ENCODE measurements around the gene HIBCH. TPM values are rescaled to one million over a fixed set of nuclear protein-coding genes. Genes with fewer than 3 reads are reported as not detected.

HIBCH gene
- polyA plus RNA-seq, 1 of the 3 experiments (the other 2 are of a cell fraction), result 8.4 TPM

- Histone ChIP-seq H3K4me3 (ENCODE audit: low read depth in 2 of 2, low read length in 1 of 2) (no peak overlapping the region), H3K9ac (no peak overlapping the region), H3K4me2 (no peak overlapping the region), H3K9me2 (no peaks in the 10 kb centered on the region), H4K20me1 (ENCODE audit: insufficient read depth) (no peaks in the 10 kb centered on the region), H2AFZ (ENCODE audit: low read depth) (no peak overlapping the region), H3F3A (replicated peaks; ENCODE audit: insufficient read depth) (no peaks in the 10 kb centered on the region), H3K79me2 (ENCODE audit: insufficient read depth) (no peaks in the 10 kb centered on the region), H3K36me3 (replicated peaks in 1 of 2; ENCODE audit: control insufficient read depth in 1 of 2, insufficient read depth in 2 of 2, low read length in 1 of 2) (no peaks in the 10 kb centered on the region), H3K9me3 (no peaks in the 10 kb centered on the region), H3K4me1 (ENCODE audit: control insufficient read depth in 1 of 2, insufficient read depth in 2 of 2, low read depth in 1 of 2, low read length in 1 of 2) (peaks cover 0 to 16% of the 10 kb centered on the region in 2 experiments; a peak in 2 of 4 replicates), H3K27ac (ENCODE audit: low read depth in 2 of 2, low read length in 1 of 2) (no peak overlapping the region), H3K27me3 (ENCODE audit: insufficient read depth) (no peaks in the 10 kb centered on the region)
- TF ChIP-seq FOXM1 (IDR thresholded peaks at IDR 0.05; ENCODE audit: low read depth), result no peak
- no peak for TF ChIP-seq MEF2A (IDR thresholded peaks at IDR 0.05; ENCODE audit: borderline replicate concordance, low read depth)
- no peak for TF ChIP-seq RCOR1 (IDR thresholded peaks at IDR 0.05; ENCODE audit: low read length)
- TF ChIP-seq, protein P1, sequence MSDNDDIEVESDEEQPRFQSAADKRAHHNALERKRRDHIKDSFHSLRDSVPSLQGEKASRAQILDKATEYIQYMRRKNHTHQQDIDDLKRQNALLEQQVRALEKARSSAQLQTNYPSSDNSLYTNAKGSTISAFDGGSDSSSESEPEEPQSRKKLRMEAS (IDR thresholded peaks at IDR 0.05; ENCODE audit: low read depth), result no peak
- TF ChIP-seq TEAD4 (IDR thresholded peaks at IDR 0.05; ENCODE audit: borderline replicate concordance, insufficient read depth), result no peak
- TF ChIP-seq POLR2AphosphoS5 (IDR thresholded peaks at IDR 0.05; ENCODE audit: low read depth, low read length), result no peak
- no peak for TF ChIP-seq JUND (IDR thresholded peaks at IDR 0.05)
- TF ChIP-seq, protein P2, sequence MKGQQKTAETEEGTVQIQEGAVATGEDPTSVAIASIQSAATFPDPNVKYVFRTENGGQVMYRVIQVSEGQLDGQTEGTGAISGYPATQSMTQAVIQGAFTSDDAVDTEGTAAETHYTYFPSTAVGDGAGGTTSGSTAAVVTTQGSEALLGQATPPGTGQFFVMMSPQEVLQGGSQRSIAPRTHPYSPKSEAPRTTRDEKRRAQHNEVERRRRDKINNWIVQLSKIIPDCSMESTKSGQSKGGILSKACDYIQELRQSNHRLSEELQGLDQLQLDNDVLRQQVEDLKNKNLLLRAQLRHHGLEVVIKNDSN (IDR thresholded peaks at IDR 0.05; ENCODE audit: borderline replicate concordance, low read depth), result no peak
- TF ChIP-seq EZH2phosphoT487 (IDR thresholded peaks at IDR 0.05; ENCODE audit: borderline replicate concordance, low read depth), result no peak
- TF ChIP-seq MXI1 (IDR thresholded peaks at IDR 0.05; ENCODE audit: low read depth, low read length), result no peak
- TF ChIP-seq RAD21 (IDR thresholded peaks at IDR 0.05; ENCODE audit: low read length), result no peak
- no peak for TF ChIP-seq SIN3A (IDR thresholded peaks at IDR 0.05; ENCODE audit: borderline replicate concordance, low read depth, low read length)
- POLR2A ChIA-PET, result interaction anchor here (1.1 kb wide), 1 partner anchor 9 kb away, joined by 3 read pairs; no protein-coding TSS in a partner anchor
- no peak for DNase-seq
- CTCF ChIA-PET, result interaction anchor here (1.2 kb wide), 1 partner anchor 8 kb away, joined by 3 read pairs; no protein-coding TSS in a partner anchor
Measured at GRCh38 chr2:190350371-190350770, 30.7 kb upstream of the HIBCH start.

DNA sequence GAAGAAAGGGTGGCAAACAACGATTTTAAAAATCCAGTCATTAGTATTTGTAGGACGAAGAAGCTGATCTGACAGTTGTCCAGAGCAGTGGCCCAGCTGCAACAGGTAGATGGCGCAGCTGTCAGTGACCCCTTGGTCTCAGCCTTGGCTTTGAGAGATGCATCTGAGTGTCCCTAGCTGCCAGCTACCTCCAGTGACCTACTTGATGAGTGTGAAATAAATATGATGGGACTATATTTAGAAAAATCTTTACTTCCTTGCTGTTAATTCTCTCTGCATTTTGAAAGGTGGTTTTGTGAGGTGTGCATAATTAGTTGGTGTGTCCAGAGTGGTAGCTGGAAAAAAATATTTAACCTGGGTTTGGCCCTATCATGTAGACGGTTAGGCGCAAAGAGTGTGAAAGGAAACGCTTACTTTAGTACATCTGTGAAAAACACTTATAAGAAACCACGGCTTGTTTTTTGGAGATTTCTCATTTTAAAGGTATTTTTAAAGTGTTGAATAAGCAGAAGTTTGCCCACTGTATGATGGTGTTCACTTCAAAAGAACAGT, 24.7 kb upstream of the HIBCH start:
- WGBS (ENCODE audit: low lambda C conversion rate), result 53% methylated on average over 7 of the region's 7 CpGs
- Histone ChIP-seq H3K4me1 (ENCODE audit: control insufficient read depth in 1 of 2, insufficient read depth in 2 of 2, low read depth in 1 of 2, low read length in 1 of 2) (peaks cover 4 to 9% of the 10 kb centered on the region in 2 experiments; a peak in 2 of 4 replicates), H3K9me3 (no peaks in the 10 kb centered on the region), H3F3A (replicated peaks; ENCODE audit: insufficient read depth) (peaks cover 9% of the 10 kb centered on the region), H2AFZ (ENCODE audit: low read depth) (peak overlapping the region; percentile 96), H3K27ac (ENCODE audit: low read depth in 2 of 2, low read length in 1 of 2) (peak overlapping the region in 1 of 2 experiments; percentile 29; a peak in 2 of 4 replicates), H3K4me2 (peak overlapping the region; percentile 93), H3K79me2 (ENCODE audit: insufficient read depth) (no peaks in the 10 kb centered on the region), H3K9ac (peak overlapping the region; percentile 68), H3K9me2 (no peaks in the 10 kb centered on the region), H3K4me3 (ENCODE audit: low read depth in 2 of 2, low read length in 1 of 2) (peak overlapping the region; percentile 74 to 82), H3K36me3 (replicated peaks in 1 of 2; ENCODE audit: control insufficient read depth in 1 of 2, insufficient read depth in 2 of 2, low read length in 1 of 2) (no peaks in the 10 kb centered on the region), H4K20me1 (ENCODE audit: insufficient read depth) (no peaks in the 10 kb centered on the region), H3K27me3 (ENCODE audit: insufficient read depth) (no peaks in the 10 kb centered on the region)
- POLR2A ChIA-PET, result interaction anchor here (1.6 kb wide), 1 partner anchor 8 kb away, joined by 7 read pairs; no protein-coding TSS in a partner anchor
- TF ChIP-seq SMC3 (IDR thresholded peaks at IDR 0.05; ENCODE audit: low read depth, low read length) (peak; percentile 50), YY1 (IDR thresholded peaks at IDR 0.05; ENCODE audit: low read depth) (no peak), CHD2 (IDR thresholded peaks at IDR 0.05; ENCODE audit: low read length, partially characterized antibody) (peak; percentile 34), RAD21 (IDR thresholded peaks at IDR 0.05; ENCODE audit: low read length) (peak; percentile 62), RCOR1 (IDR thresholded peaks at IDR 0.05; ENCODE audit: low read length) (peak; percentile 45; the same call in 1 of the 2 replicates), CTCF (IDR thresholded peaks at IDR 0.05) (peak; percentile 54)
- DNase-seq, result no peak
- CTCF ChIA-PET, result interaction anchor here (0.7 to 2.8 kb wide), 22 partner anchors 9 to 582 kb away, joined by 3 to 19 read pairs (median 4); partner anchors contain the start of genes HIBCH and OSGEPL1

Data from SK-N-SH (cell line).